ENCODE data around the gene SIGLEC5.
"Not testable (repeated sequence)": the region's sequence is repeated elsewhere in the genome, so short reads cannot be mapped to it uniquely, and the experiment has no call there.

SIGLEC5 gene, protein sequence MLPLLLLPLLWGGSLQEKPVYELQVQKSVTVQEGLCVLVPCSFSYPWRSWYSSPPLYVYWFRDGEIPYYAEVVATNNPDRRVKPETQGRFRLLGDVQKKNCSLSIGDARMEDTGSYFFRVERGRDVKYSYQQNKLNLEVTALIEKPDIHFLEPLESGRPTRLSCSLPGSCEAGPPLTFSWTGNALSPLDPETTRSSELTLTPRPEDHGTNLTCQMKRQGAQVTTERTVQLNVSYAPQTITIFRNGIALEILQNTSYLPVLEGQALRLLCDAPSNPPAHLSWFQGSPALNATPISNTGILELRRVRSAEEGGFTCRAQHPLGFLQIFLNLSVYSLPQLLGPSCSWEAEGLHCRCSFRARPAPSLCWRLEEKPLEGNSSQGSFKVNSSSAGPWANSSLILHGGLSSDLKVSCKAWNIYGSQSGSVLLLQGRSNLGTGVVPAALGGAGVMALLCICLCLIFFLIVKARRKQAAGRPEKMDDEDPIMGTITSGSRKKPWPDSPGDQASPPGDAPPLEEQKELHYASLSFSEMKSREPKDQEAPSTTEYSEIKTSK

GRCh38 chr19:51630315-51630714 is at the start of gene SIGLEC5:
Gene SIGLEC5 (minus strand): TSS chr19:51630401. CDS start chr19:51630335, 66 bp downstream.
- not testable (repeated sequence) for DNase-seq (ENCODE audit: low spot score)

GRCh38 chr19:51676566-51677083 is 46.4 kb upstream of the SIGLEC5 start:
- no peak for DNase-seq (ENCODE audit: low spot score)

- not testable (repeated sequence) for DNase-seq (ENCODE audit: low spot score)
Measured at GRCh38 chr19:51675911-51676565, 45.8 kb upstream of the SIGLEC5 start.

- no peak for DNase-seq (ENCODE audit: low spot score)
Measured at GRCh38 chr19:51668216-51668615, 38.0 kb upstream of the SIGLEC5 start.

- no peak for DNase-seq (ENCODE audit: low spot score)
Measured at GRCh38 chr19:51664997-51665396, 34.8 kb upstream of the SIGLEC5 start.

- no peak for DNase-seq (ENCODE audit: low spot score)
Measured at GRCh38 chr19:51664131-51664530, 33.9 kb upstream of the SIGLEC5 start.

- no peak for DNase-seq (ENCODE audit: low spot score)
Measured at GRCh38 chr19:51663650-51664049, 33.4 kb upstream of the SIGLEC5 start.

DNA sequence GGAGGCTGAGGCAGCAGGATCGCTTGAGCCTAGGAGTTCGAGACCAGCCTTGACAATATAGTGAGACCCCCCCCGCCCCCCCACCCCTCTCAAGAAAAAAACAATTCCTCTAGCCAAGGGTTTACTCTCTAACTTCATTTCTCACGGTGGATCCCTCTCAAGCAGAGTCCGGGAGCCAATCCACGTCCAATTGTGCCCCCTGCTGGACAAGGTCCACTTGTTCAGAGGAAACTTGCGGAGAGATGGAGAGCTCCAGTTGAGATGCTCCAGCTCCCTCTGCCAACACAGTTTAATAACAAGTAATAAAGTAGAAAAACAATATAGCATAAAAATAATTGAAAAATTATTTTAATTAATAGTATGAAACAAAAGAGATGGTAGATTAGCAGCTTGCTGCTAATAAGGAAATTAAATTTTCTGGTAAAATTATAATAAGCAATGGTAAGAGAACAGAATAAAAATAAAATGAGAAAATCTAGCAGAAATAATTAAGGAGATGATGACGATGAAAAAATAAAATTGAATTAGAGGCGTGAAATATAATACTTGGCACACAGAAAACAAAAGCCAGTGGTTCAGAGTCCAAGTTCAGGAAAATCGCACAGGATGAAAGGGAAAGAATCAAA is 30.9 kb upstream of the SIGLEC5 start:
- DNase-seq (ENCODE audit: low spot score) = peak; percentile 59

GRCh38 chr19:51654783-51655182 is 24.6 kb upstream of the SIGLEC5 start:
- DNase-seq (ENCODE audit: low spot score) = no peak

DNA sequence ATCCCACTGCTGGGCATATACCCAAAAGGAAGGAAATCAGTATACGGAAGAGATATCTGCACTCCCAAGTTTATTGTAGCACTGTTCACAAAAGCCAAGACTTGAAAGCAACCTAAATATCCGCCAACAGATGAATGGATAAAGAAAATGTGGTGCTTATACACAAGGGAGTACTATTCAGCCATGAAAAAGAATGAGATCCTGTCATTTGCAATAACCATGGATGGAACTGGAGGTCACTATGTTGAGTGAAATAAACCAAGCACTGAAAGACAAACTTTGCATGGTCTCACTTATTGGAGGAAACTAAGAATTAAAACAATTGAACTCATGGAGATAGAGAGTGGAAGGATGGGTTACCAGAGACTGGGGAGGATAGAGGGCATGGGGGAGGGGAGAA is 23.0 kb upstream of the SIGLEC5 start:
- no peak for DNase-seq (ENCODE audit: low spot score)

DNA sequence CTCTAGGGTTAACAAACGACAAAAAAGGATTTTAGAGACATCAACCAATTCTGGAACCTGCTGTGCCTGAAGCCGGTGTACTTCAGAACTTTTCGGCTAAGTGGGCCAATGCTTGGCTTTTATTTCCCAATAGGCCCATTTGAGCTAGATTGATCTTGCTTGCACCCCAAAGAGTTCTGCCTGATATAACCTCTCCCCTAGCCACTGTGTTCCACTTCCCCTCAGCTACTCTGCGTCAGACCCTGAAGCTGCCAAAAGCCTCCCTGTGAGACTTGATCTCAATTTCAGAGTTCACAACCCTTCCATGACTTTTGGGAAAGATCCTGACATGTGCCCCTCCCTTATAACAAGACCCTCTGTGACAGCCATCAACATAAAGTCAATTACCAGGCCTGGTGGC is 22.1 kb upstream of the SIGLEC5 start:
- no peak for DNase-seq (ENCODE audit: low spot score)

DNA sequence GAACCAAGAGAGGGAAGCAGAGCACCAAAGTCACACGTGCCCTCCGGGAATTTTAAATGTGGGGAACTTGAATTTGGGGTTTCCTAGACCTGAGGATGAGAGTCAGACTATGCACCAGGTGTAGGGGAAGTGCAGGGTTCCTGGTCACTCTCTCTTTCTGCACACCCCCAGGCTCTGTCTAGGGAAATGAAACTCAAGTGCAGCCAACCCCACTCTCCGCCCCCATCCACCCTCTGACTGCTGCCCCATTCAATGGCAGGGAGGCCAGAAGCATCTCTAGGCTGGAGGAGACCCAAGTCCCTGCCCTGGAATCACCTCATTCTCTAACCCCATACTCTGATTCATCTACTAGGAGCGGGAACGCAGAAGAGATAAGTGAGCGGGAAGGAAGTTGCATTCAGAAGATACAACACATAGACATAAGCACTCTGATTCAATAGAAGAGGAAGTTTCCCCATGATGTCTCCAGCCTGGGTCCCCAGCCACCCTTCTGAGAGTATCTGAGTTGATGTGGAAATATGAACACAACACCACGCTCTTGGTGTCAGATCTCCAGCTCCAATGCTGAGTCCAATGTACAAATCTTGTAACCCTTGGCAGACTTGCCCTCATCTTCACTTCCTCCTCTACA is 21.1 kb upstream of the SIGLEC5 start:
- no peak for DNase-seq (ENCODE audit: low spot score)

DNA sequence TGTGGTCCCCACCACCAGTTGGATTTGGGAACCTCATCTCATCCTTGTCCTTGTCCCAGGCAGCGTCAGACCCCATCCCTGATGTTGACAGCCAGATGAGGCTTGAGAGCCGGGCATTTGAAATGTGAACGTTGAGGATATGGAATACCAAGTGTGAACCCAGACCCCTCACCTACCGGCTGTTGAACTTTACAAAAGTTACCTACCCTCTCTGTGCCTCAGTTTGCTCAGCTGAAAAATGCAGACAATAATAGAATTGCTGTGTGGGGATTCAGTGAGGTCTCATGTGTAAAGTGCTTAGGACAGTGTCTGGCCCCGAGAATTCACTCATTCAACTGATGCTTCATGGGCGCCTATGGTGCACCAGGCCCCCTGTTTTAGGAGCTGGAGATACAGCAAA is 17.1 kb upstream of the SIGLEC5 start:
- no peak for DNase-seq (ENCODE audit: low spot score)

- not testable (repeated sequence) for DNase-seq (ENCODE audit: low spot score)
Measured at GRCh38 chr19:51646730-51647129, 16.5 kb upstream of the SIGLEC5 start, which contains the start of gene SIGLEC14. Gene SIGLEC14 (minus strand): TSS chr19:51646825. CDS start chr19:51646759, 66 bp downstream.

DNA sequence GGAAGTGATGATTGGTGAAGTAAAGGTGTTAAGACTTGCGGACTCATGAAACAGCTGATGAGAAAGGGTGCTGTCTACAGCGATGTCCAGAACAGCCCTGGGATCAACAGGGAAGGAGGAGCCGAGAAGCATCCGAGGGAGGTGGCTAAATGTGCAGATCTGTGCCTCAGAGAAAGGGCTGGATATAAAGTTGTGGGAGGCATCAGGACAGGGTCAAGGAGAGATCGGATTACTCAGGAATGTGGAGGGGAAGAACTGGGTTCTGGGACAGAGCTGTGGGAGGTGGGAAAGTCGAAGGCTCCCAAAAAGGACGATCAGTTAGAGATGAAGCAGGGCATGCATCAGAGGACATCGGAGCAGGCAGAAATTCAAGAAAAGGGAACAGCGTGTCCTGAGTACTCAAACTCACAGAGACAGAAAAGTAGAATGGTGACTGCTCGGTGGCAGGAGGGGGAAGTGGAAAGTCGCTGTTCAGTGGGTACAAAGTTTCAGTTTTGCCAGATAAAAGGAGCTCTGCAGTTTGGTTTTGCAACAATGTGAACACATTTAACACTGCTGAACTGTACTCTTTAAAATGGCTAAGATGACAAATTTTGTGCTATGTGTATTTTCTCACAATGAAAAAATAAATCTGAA is 14.6 kb upstream of the SIGLEC5 start:
- DNase-seq (ENCODE audit: low spot score) = no peak

GRCh38 chr19:51641648-51642047 is 11.4 kb upstream of the SIGLEC5 start:
- no peak for DNase-seq (ENCODE audit: low spot score)

GRCh38 chr19:51640386-51640785 is 10.2 kb upstream of the SIGLEC5 start:
- no peak for DNase-seq (ENCODE audit: low spot score)

DNA sequence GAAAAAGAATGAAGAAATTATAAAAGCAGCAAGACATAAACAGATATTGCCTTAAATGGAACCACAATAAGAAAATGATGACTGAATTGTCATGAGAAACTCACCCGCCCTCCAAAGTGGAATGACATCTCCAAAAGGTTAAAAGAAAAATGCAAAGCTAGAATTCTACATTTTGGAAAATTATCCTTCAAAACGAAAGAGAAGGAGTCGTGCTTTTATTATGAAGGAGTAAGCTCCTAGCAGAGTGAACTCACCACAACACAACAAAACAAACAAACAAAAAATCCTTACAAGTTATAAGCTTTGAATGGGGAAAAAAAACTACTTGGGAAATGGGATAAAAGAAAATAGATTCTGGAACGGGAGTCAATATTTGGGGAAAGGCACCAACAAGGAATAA is 9.7 kb upstream of the SIGLEC5 start:
- DNase-seq (ENCODE audit: low spot score) = no peak

DNA sequence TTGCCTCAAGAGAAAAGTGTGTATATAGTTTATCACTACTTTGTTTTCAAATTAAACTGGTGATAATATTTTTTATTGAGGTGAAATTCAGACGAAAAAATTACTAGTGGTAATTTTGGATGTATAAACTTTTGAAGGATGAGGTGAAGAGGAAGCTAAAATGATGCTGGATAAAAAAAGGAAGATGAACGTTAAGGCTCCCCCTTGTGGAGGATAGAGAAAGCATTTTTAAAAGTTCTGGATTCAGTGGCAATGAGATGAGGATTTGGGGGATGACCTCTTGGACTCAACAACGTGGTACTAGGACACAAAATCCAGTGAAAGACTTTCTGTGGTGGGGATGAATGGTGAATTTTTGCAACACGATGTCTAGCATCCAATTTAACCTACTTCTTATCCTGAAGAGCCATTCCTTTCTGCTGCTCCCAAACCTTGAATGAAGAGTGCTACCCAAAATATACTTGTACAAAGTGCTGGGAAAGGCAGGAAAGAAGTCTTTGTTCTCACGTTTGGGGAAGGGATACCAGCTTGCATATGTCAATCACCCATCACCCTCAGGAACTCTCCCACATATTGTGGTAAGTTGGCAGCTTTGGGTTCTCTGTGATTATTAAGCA is 7.3 kb upstream of the SIGLEC5 start:
- DNase-seq (ENCODE audit: low spot score) = peak; percentile 8

GRCh38 chr19:51632126-51632525 is 1.9 kb upstream of the SIGLEC5 start:
- DNase-seq (ENCODE audit: low spot score) = no peak
